ENCODE data around the gene SWAP70. TPM values are rescaled to one million over a fixed set of nuclear protein-coding genes. Genes with fewer than 3 reads are reported as not detected.

The SWAP70 gene
- total RNA-seq, 1 donor from 2014 or later: 14.6 TPM

DNA sequence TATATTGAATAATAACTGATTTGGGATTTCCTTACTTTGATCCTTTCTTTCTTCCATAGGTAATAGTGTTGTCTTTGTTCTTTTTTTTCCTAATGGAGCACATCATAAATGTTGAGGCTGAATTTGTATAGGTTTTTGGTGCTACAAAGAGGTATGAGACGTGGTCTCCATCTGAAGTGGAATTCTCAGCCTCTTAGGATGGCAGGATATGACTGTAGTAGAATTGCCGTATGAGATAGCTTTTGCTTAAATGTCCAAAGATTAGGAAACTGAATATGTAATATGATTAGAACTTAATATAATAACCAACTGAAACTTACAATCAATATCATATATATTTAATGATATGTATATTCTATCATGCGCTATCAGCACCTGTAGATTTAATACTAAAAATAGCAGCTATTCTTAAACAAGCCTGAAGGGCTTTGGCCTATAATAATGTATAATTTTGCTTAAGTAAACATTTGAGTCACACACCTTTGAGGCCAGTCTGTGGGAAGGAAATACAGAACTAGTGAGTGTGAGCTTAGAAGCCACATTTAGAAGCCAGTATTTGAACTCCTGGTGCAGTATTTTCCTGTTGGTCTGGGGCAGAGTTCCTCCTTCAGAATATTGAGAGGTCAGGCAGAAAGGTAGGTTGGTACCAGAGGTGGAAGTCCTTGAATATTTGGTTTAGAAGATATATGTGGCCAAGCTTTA is 62.6 kb downstream of the SWAP70 start:
- H3K4me3 ChIP-seq (ENCODE audit: low read length in 3 of 3): no peak overlapping the region
- H3K27me3 ChIP-seq (ENCODE audit: control insufficient read depth in 3 of 3, insufficient read depth in 3 of 3, low read length in 3 of 3): no peaks in the 10 kb centered on the region
- no peak overlapping the region for H3K27ac ChIP-seq (ENCODE audit: low read depth, low read length)
- H3K4me1 ChIP-seq (ENCODE audit: control insufficient read depth in 3 of 3, insufficient read depth in 3 of 3, low read length in 3 of 3): no peaks in the 10 kb centered on the region
- no peaks in the 10 kb centered on the region for H3K9me3 ChIP-seq (ENCODE audit: control insufficient read depth in 3 of 3, low read length in 3 of 3)
- H3K36me3 ChIP-seq (ENCODE audit: control insufficient read depth in 3 of 3, insufficient read depth in 3 of 3, low read length in 3 of 3): peaks cover 0 to 11% (median 4%) of the 10 kb centered on the region in 3 donors
- H3K9ac ChIP-seq (ENCODE audit: low read depth in 1 of 3, low read length in 3 of 3): no peak overlapping the region

DNA sequence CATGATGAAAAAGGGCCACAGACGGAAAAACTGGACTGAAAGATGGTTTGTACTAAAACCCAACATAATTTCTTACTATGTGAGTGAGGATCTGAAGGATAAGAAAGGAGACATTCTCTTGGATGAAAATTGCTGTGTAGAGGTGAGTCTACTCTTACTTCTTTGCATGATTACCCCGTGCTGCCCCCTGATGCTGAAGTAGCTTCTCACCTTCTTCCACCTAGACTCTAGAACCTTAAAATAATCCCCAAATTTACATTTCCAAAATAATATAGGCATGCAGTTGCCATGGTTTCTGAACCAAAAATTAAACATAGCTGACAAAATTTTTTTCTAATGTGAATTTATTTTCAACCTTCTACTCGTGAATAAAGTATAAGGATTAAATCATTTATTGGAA is 64.2 kb downstream of the SWAP70 start:
- H3K9ac ChIP-seq (ENCODE audit: low read depth in 1 of 3, low read length in 3 of 3): no peak overlapping the region
- no peak overlapping the region for H3K4me3 ChIP-seq (ENCODE audit: low read length in 3 of 3)
- peaks cover 0 to 14% (median 6%) of the 10 kb centered on the region in 3 donors for H3K36me3 ChIP-seq (ENCODE audit: control insufficient read depth in 3 of 3, insufficient read depth in 3 of 3, low read length in 3 of 3)
- no peaks in the 10 kb centered on the region for H3K9me3 ChIP-seq (ENCODE audit: control insufficient read depth in 3 of 3, low read length in 3 of 3)
- H3K4me1 ChIP-seq (ENCODE audit: control insufficient read depth in 3 of 3, insufficient read depth in 3 of 3, low read length in 3 of 3): no peaks in the 10 kb centered on the region
- no peak overlapping the region for H3K27ac ChIP-seq (ENCODE audit: low read depth, low read length)
- no peaks in the 10 kb centered on the region for H3K27me3 ChIP-seq (ENCODE audit: control insufficient read depth in 3 of 3, insufficient read depth in 3 of 3, low read length in 3 of 3)

DNA sequence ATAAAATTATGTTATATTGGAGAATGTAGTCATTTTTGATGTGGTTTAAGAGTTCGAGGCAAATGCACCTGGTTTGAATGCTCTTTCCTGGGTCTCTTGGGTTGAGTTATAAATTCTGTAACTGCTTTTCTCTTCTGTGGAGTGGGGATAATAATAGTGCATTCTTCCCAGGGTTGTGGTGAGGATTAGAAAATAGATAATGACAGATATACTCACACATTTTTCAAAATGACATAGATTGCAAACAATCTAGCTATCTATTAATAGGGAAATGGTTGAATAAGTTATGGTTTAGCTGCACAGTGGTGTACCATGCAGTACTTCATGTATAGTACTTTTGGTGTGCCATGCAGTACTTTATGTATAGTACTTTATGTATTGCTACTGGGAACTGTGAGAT is 67.4 kb downstream of the SWAP70 start:
- Histone ChIP-seq H3K27me3 (ENCODE audit: control insufficient read depth in 3 of 3, insufficient read depth in 3 of 3, low read length in 3 of 3) (no peaks in the 10 kb centered on the region), H3K9ac (ENCODE audit: low read depth in 1 of 3, low read length in 3 of 3) (no peak overlapping the region), H3K27ac (ENCODE audit: low read depth, low read length) (no peak overlapping the region), H3K4me3 (ENCODE audit: low read length in 3 of 3) (no peak overlapping the region), H3K4me1 (ENCODE audit: control insufficient read depth in 3 of 3, insufficient read depth in 3 of 3, low read length in 3 of 3) (no peaks in the 10 kb centered on the region), H3K36me3 (ENCODE audit: control insufficient read depth in 3 of 3, insufficient read depth in 3 of 3, low read length in 3 of 3) (peaks cover 0 to 23% (median 9%) of the 10 kb centered on the region in 3 donors), H3K9me3 (ENCODE audit: control insufficient read depth in 3 of 3, low read length in 3 of 3) (peaks cover 0 to 2% (median 0%) of the 10 kb centered on the region in 3 donors)

DNA sequence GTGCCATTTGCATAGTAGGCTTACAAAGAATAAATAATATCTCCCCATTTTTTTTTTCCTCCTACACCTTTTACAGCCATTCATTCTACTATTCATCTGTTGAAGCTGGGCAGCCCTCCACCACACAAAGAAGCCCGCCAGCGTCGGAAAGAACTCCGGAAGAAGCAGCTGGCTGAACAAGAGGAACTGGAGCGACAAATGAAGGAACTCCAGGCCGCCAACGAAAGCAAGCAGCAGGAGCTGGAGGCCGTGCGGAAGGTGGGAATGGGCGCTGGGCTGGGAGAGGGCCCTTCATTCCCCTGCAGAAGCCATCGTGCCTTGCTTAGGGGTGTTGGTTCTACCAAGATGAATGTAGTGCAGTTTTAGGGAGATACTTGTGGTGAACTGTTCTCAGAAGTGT is 68.6 kb downstream of the SWAP70 start:
- Histone ChIP-seq H3K36me3 (ENCODE audit: control insufficient read depth in 3 of 3, insufficient read depth in 3 of 3, low read length in 3 of 3) (peaks cover 0 to 27% (median 9%) of the 10 kb centered on the region in 3 donors), H3K9me3 (ENCODE audit: control insufficient read depth in 3 of 3, low read length in 3 of 3) (peaks cover 0 to 2% (median 0%) of the 10 kb centered on the region in 3 donors), H3K27ac (ENCODE audit: low read depth, low read length) (no peak overlapping the region), H3K4me3 (ENCODE audit: low read length in 3 of 3) (no peak overlapping the region), H3K27me3 (ENCODE audit: control insufficient read depth in 3 of 3, insufficient read depth in 3 of 3, low read length in 3 of 3) (no peaks in the 10 kb centered on the region), H3K9ac (ENCODE audit: low read depth in 1 of 3, low read length in 3 of 3) (no peak overlapping the region), H3K4me1 (ENCODE audit: control insufficient read depth in 3 of 3, insufficient read depth in 3 of 3, low read length in 3 of 3) (no peaks in the 10 kb centered on the region)

DNA sequence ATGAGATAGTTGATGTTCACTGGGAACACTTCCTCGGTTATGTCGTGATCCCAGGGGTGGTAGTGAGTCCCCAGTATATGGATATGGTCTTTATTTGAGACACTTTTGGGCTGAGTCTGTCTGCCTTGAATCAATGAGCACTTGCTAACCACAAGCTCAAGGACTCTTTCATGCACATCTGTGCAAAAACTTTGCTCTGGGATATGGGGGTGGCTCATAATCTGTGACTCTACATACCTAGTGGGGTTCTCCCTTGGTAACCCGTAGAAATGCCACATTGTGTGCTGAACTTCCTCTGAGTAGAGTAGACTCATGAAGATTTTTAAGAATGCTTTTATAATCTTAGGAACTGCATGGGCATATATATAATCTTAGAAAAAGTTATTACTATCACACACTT is 69.3 kb downstream of the SWAP70 start:
- no peak overlapping the region for H3K9ac ChIP-seq (ENCODE audit: low read depth in 1 of 3, low read length in 3 of 3)
- no peak overlapping the region for H3K4me3 ChIP-seq (ENCODE audit: low read length in 3 of 3)
- H3K27ac ChIP-seq (ENCODE audit: low read depth, low read length): no peak overlapping the region
- peaks cover 0 to 2% (median 0%) of the 10 kb centered on the region in 3 donors for H3K9me3 ChIP-seq (ENCODE audit: control insufficient read depth in 3 of 3, low read length in 3 of 3)
- H3K27me3 ChIP-seq (ENCODE audit: control insufficient read depth in 3 of 3, insufficient read depth in 3 of 3, low read length in 3 of 3): no peaks in the 10 kb centered on the region
- no peaks in the 10 kb centered on the region for H3K4me1 ChIP-seq (ENCODE audit: control insufficient read depth in 3 of 3, insufficient read depth in 3 of 3, low read length in 3 of 3)
- peaks cover 2 to 28% (median 11%) of the 10 kb centered on the region in 3 donors for H3K36me3 ChIP-seq (ENCODE audit: control insufficient read depth in 3 of 3, insufficient read depth in 3 of 3, low read length in 3 of 3)

DNA sequence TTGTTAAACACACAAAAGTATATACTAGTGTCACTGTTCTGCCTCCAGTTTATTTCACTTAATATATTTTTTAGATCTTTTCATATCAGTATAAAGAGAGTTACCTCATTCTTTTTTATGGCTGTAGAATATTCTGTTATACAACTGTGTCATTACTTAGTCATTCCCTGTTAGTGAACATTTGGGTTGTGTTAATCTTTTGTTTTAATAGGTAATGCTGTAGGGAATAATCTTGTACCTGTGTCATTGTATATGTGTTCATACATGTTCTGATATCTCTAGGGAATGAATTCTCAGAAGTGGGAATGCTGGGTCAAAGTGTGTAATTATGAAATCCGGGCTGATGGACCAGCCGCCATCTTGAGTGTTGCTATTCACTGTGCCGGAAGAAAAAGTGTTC is 71.4 kb downstream of the SWAP70 start:
- Histone ChIP-seq H3K27ac (ENCODE audit: low read depth, low read length) (no peak overlapping the region), H3K4me1 (ENCODE audit: control insufficient read depth in 3 of 3, insufficient read depth in 3 of 3, low read length in 3 of 3) (no peaks in the 10 kb centered on the region), H3K9ac (ENCODE audit: low read depth in 1 of 3, low read length in 3 of 3) (no peak overlapping the region), H3K4me3 (ENCODE audit: low read length in 3 of 3) (no peak overlapping the region), H3K9me3 (ENCODE audit: control insufficient read depth in 3 of 3, low read length in 3 of 3) (peaks cover 0 to 2% (median 0%) of the 10 kb centered on the region in 3 donors), H3K36me3 (ENCODE audit: control insufficient read depth in 3 of 3, insufficient read depth in 3 of 3, low read length in 3 of 3) (peaks cover 3 to 29% (median 11%) of the 10 kb centered on the region in 3 donors), H3K27me3 (ENCODE audit: control insufficient read depth in 3 of 3, insufficient read depth in 3 of 3, low read length in 3 of 3) (no peaks in the 10 kb centered on the region)

DNA sequence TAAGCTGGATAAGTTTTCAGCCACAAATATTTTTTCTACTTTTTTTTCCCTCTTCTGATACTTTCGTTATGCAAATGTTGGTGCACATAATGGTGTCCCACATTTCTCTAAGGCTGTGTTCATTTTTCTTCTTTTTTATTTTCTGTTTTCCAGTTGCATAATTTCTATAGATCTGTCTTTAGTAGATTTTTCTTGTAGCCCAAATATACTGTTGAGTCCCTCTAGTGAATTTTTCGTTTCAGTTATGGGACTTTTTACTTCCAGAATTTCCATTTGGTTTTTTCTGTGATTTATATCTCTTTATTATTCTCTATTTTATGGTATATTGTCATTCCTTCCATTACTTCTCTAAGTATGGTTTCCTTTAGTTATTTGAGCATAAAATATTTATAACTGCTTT is 72.0 kb downstream of the SWAP70 start:
- Histone ChIP-seq H3K27ac (ENCODE audit: low read depth, low read length) (no peak overlapping the region), H3K9me3 (ENCODE audit: control insufficient read depth in 3 of 3, low read length in 3 of 3) (peaks cover 0 to 2% (median 0%) of the 10 kb centered on the region in 3 donors), H3K4me1 (ENCODE audit: control insufficient read depth in 3 of 3, insufficient read depth in 3 of 3, low read length in 3 of 3) (no peaks in the 10 kb centered on the region), H3K9ac (ENCODE audit: low read depth in 1 of 3, low read length in 3 of 3) (no peak overlapping the region), H3K36me3 (ENCODE audit: control insufficient read depth in 3 of 3, insufficient read depth in 3 of 3, low read length in 3 of 3) (peaks cover 7 to 35% (median 11%) of the 10 kb centered on the region in 3 donors), H3K27me3 (ENCODE audit: control insufficient read depth in 3 of 3, insufficient read depth in 3 of 3, low read length in 3 of 3) (no peaks in the 10 kb centered on the region), H3K4me3 (ENCODE audit: low read length in 3 of 3) (no peak overlapping the region)

DNA sequence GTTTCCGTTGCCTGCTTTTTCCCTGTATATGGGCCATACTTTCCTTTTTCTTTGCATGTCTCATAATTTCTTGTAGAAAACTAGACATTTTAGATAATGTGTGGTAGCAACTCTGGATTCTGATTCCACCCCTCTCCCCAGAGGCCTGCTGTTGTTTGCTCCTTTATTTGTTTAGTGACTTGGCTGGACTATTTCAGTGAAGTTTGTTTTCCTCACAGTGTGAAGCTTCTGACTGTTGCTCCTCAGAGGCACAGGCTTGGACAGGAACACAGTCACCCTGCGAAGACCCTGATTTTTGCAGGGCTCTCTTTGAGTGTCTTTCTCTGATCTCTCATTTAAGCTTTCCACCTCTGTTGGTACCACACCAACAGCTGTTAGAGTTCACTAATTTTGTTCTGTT is 72.5 kb downstream of the SWAP70 start:
- Histone ChIP-seq H3K9me3 (ENCODE audit: control insufficient read depth in 3 of 3, low read length in 3 of 3) (peaks cover 0 to 2% (median 0%) of the 10 kb centered on the region in 3 donors), H3K4me1 (ENCODE audit: control insufficient read depth in 3 of 3, insufficient read depth in 3 of 3, low read length in 3 of 3) (no peaks in the 10 kb centered on the region), H3K9ac (ENCODE audit: low read depth in 1 of 3, low read length in 3 of 3) (no peak overlapping the region), H3K27me3 (ENCODE audit: control insufficient read depth in 3 of 3, insufficient read depth in 3 of 3, low read length in 3 of 3) (no peaks in the 10 kb centered on the region), H3K27ac (ENCODE audit: low read depth, low read length) (no peak overlapping the region), H3K36me3 (ENCODE audit: control insufficient read depth in 3 of 3, insufficient read depth in 3 of 3, low read length in 3 of 3) (peaks cover 7 to 36% (median 11%) of the 10 kb centered on the region in 3 donors), H3K4me3 (ENCODE audit: low read length in 3 of 3) (no peak overlapping the region)

DNA sequence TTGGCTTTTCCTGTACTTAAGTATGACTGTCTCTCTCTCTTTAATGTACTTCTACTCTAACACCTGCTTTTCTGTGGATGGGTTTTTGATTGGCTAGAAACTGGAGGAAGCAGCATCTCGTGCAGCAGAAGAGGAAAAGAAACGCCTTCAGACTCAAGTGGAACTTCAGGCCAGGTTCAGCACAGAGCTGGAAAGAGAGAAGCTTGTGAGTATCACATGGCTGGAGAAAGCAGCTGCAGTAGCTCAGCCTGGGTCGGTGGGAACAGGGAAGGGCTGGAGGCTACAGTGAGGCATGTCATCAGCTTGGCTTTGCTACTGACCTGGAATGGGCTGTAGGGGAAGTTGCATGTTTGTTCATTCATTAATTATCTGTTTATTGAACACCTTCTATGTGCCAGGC is 74.2 kb downstream of the SWAP70 start:
- H3K27ac ChIP-seq (ENCODE audit: low read depth, low read length): no peak overlapping the region
- peaks cover 9 to 28% (median 9%) of the 10 kb centered on the region in 3 donors for H3K36me3 ChIP-seq (ENCODE audit: control insufficient read depth in 3 of 3, insufficient read depth in 3 of 3, low read length in 3 of 3)
- H3K4me3 ChIP-seq (ENCODE audit: low read length in 3 of 3): no peak overlapping the region
- no peak overlapping the region for H3K9ac ChIP-seq (ENCODE audit: low read depth in 1 of 3, low read length in 3 of 3)
- no peaks in the 10 kb centered on the region for H3K4me1 ChIP-seq (ENCODE audit: control insufficient read depth in 3 of 3, insufficient read depth in 3 of 3, low read length in 3 of 3)
- no peaks in the 10 kb centered on the region for H3K27me3 ChIP-seq (ENCODE audit: control insufficient read depth in 3 of 3, insufficient read depth in 3 of 3, low read length in 3 of 3)
- H3K9me3 ChIP-seq (ENCODE audit: control insufficient read depth in 3 of 3, low read length in 3 of 3): peaks cover 0 to 2% (median 0%) of the 10 kb centered on the region in 3 donors

DNA sequence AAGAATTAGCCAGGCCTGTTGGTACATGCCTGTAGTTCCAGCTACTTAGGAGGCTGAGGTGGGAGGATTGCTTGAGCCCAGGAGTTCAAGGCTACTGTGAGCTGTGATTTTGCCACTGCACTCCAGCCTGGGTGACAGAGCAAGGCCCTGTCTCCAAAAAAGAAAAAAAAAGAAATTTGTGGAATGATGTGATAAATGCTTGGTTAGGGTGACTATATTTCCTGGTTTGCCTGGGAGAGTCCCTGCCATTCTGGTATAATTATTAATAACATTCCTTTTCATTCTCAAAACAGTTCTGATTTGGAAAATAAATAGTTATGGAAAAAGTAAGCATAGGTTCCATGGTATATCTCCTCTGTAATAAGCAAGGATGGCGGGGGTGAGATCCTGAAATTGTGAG is 74.8 kb downstream of the SWAP70 start:
- H3K9me3 ChIP-seq (ENCODE audit: control insufficient read depth in 3 of 3, low read length in 3 of 3): peaks cover 0 to 2% (median 0%) of the 10 kb centered on the region in 3 donors
- no peak overlapping the region for H3K4me3 ChIP-seq (ENCODE audit: low read length in 3 of 3)
- H3K36me3 ChIP-seq (ENCODE audit: control insufficient read depth in 3 of 3, insufficient read depth in 3 of 3, low read length in 3 of 3): peaks cover 6 to 27% (median 9%) of the 10 kb centered on the region in 3 donors
- no peaks in the 10 kb centered on the region for H3K4me1 ChIP-seq (ENCODE audit: control insufficient read depth in 3 of 3, insufficient read depth in 3 of 3, low read length in 3 of 3)
- no peak overlapping the region for H3K9ac ChIP-seq (ENCODE audit: low read depth in 1 of 3, low read length in 3 of 3)
- H3K27ac ChIP-seq (ENCODE audit: low read depth, low read length): no peak overlapping the region
- no peaks in the 10 kb centered on the region for H3K27me3 ChIP-seq (ENCODE audit: control insufficient read depth in 3 of 3, insufficient read depth in 3 of 3, low read length in 3 of 3)

Measured in skeletal muscle tissue (tissue), 4 donors.